Astrocyte (in vitro differentiated cells and primary cell): ENCODE data around the gene ZIC4.

Experiments used
- EZH2 ChIP-seq: IDR thresholded peaks from 2 replicates; pipeline ENCODE4 v1.6.1; 2012; ENCODE audit warnings: mild to moderate bottlenecking, low read length, inconsistent platforms; ENCODE audit not compliant: insufficient read depth
- TF ChIP-seq, protein P1 (sequence below): IDR thresholded peaks from 2 replicates; pipeline ENCODE4 v1.5.1; 2011; ENCODE audit warnings: low read depth, mild to moderate bottlenecking, inconsistent platforms, low read length, moderate library complexity; ENCODE audit not compliant: insufficient read depth

DNA sequence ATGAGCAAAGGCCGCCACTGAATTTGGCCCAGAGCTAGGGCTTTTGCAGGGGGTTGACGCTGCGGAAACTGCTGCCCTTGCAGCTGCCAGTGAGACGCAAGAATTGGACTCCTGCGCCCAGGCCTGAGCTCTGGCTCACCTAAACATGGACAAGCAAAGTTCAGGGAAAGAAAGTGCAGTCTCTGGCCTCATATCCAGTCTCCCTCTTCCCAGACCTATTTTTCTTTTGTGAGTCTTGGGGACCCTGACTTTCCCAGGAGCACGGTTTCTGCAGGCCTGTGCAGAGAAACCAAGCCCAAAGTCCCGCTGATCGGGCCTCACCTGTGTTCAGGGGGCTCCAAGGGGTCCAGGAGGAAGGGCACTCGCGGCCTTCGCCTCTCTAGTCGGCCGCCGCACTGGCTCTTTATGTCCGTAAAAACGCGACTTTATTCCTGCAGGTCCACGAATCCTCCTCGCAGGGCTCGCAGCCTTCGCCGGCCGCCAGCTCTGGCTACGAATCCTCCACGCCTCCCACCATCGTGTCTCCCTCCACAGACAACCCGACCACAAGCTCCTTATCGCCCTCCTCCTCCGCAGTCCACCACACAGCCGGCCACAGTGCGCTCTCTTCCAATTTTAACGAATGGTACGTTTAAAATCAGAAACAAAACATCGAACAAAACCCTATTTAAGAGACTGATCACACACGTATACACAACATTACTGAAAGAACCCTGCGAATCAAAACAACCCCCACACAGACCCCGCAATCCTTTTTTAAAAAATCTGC, 6.8 kb upstream of the ZIC4 start:
- TF ChIP-seq EZH2 = peak; percentile 68
- TF ChIP-seq, protein P1, sequence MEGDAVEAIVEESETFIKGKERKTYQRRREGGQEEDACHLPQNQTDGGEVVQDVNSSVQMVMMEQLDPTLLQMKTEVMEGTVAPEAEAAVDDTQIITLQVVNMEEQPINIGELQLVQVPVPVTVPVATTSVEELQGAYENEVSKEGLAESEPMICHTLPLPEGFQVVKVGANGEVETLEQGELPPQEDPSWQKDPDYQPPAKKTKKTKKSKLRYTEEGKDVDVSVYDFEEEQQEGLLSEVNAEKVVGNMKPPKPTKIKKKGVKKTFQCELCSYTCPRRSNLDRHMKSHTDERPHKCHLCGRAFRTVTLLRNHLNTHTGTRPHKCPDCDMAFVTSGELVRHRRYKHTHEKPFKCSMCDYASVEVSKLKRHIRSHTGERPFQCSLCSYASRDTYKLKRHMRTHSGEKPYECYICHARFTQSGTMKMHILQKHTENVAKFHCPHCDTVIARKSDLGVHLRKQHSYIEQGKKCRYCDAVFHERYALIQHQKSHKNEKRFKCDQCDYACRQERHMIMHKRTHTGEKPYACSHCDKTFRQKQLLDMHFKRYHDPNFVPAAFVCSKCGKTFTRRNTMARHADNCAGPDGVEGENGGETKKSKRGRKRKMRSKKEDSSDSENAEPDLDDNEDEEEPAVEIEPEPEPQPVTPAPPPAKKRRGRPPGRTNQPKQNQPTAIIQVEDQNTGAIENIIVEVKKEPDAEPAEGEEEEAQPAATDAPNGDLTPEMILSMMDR = no peak
